PFSK-1 (cell line): ENCODE measurements around the gene MAP3K19.

ENCODE experiments used
- POLR2AphosphoS5 ChIP-seq: IDR thresholded peaks from 2 replicates; pipeline ENCODE4 v1.6.1; 2012; ENCODE audit warnings: low read depth, mild to moderate bottlenecking, control low read depth, low read length, moderate library complexity
- REST ChIP-seq, 2 experiments: IDR thresholded peaks; 2 replicates each; pipeline versions ENCODE4 v1.6.1 to v1.8.0; 2011 to 2012; ENCODE audit warnings: low read depth in 2 of 2, low read length in 2 of 2, control low read depth in 1 of 2, inconsistent platforms in 1 of 2, mild to moderate bottlenecking in 1 of 2, moderate library complexity in 1 of 2; ENCODE audit not compliant: insufficient read depth in 1 of 2
- SIN3A ChIP-seq: IDR thresholded peaks from 2 replicates; pipeline ENCODE4 v1.6.1; 2012; ENCODE audit warnings: mild to moderate bottlenecking, low read length, moderate library complexity, borderline replicate concordance; ENCODE audit not compliant: insufficient read depth
- TAF1 ChIP-seq: IDR thresholded peaks from 2 replicates; pipeline ENCODE4 v1.6.1; 2012; ENCODE audit warnings: low read length, control low read depth, borderline replicate concordance; ENCODE audit not compliant: insufficient read depth

- TF ChIP-seq TAF1 (no peak), REST (IDR thresholded peaks at IDR 0.05; ENCODE audit: insufficient read depth in 1 of 2, low read depth in 2 of 2, low read length in 2 of 2) (no peak), POLR2AphosphoS5 (0 out of 2 replicates have a peak, but pooled peaks have one; percentile 3), SIN3A (no peak; the same call in 1 of the 2 replicates)
Measured at GRCh38 chr2:134919341-134920210, 127.7 kb downstream of the MAP3K19 start.
